NCI-H2107 treated with DMSO at 0.1 percent for 48 hours (cell line): ENCODE data around the gene PTPRM.

ENCODE experiments used
- DNase-seq: peaks from one replicate; lab custom pipeline; 2025; ENCODE audit not compliant: unreplicated experiment; lab: John Stamatoyannopoulos, UW

Gene PTPRM

DNA sequence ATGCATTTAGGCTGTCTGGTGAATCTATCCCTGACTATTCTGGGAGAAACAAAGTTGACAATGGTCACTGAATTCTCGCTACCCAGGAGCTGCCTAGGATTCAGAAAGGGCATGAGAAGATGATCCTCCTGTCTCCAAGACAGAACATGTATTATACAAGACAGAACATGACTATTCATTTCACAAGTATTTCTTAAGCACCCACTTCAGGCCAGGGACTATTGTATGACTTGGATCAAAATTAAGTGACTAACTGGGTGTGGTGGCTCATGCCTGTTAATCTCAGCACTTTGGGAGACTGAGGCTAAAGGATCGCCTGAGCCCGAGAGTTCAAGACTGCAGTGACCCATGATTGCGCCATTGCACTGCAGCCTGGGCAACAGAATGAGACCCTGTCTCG, 806.4 kb downstream of the PTPRM start:
- DNase-seq: no peak

- no peak for DNase-seq
Observed at GRCh38 chr18:8374676-8375075, 807.6 kb downstream of the PTPRM start.

DNA sequence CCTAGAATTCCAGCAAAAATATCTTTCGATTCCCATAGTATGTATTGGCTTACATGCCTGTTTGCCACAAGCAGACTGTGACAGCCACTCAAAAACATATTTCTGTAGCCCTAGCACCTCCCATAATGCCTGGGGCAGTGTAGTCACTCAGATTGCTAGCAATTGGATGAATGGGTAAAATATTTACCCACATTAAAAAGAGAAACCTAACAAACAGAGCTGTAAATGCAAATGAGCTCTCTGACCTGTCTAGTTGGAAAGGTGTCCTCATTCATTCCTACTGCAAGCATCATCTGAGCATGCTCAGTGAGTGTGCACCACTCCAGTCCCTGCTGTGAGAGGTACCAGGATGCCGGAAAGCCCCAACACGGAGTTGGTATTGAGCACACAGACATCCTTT, 808.1 kb downstream of the PTPRM start:
- DNase-seq: no peak

DNA sequence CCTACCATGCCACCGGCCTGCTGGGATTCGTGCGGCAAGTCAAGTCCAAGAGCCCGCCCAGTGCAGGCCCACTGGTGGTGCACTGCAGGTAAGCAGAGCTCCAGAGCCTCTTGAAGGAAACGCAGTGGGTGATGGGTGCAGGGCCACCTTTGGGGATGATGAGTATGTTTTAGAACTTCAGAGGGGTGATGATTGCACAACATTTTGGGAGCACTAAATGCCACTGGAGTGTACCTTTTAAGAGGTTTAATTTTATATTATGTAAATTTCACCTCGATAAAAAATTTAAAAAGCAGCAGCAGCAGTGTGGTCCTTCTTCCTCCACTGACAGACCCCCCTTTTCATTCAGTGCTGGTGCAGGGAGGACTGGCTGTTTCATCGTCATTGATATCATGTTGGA, 809.0 kb downstream of the PTPRM start:
- no peak for DNase-seq

DNA sequence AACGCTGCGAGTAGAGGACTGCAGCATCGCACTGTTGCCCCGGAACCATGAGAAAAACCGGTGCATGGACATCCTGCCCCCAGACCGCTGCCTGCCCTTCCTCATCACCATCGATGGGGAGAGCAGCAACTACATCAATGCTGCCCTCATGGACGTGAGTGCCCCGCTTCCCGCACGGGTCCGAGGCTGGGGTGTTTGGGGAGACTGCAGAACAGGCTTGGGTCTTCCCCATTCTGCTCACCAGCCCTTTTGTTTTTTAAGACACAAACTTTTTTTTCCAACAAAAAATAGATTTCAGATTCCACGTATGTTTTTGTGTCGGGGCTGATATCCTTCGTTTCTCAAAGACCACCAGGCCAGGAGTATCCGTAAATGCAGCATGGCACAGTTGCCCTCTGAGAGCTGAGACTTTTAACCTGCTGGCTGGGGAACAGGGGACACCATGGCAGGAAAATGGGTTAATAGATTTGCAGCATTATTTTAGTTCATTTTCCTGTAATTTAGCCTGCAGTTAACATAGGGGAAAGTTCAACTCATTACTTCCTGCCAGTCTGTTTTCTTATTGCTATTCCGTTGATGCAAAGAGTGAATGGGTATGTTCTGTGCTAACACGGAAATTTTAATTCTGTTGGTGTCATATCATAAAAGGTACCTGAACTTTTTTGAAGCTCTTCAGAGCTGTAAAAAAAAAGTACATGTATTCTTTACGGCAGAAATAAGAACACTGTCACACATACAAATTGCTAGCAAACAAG, 812.2 kb downstream of the PTPRM start:
- DNase-seq: no peak

GRCh38 chr18:8380006-8380405, 812.9 kb downstream of the PTPRM start:
- DNase-seq: no peak

GRCh38 chr18:8380926-8381325, 813.8 kb downstream of the PTPRM start:
- DNase-seq: no peak

DNA sequence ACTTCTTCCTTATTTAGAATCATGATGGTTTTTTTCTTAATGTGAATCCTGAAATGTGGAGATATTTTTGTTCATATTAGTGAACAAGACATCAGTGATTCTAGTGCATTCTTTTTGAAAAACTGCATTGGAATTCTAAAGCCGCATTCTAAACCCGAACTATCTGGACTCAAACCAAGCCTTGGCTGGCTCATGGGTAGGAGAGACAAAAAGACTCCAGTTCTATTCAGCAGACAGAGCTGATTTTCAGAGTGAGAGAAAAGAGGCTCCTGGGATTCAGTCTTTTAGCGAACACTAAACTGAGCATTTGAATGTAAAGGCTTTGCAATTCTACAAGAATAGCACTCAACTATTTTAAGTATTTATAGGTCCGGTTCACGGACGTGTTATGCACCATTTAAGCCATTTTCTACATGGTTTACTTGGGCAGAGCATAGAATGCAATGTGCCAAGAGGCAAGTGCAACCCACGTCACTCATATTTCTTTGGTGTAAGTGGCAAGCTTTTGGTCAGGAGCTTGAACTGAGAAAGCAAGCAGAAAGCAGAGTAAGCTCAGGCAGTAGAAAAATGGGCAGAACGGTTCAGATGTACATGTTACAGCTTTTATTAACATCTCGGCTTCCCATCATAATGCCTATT, 814.8 kb downstream of the PTPRM start:
- no peak for DNase-seq

DNA sequence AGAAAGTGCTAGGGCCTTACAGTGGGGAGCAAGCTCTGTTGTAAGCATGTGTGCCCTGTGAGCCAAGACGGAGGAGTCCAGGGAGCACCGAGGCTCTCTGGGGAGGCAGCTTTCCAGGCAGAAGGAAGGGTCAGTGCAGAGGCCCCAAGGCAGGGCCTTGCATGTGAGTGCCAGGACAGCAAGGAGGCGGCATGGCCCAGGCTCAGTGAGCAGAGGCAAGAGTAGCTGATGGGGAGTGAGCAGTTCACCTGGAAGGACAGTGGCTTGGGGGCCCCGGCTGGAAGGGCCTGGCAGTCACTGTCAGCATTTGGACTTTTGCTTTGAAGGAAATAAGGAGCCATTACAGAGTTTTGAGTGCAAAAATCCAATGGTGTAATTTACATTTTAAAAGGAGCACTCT, 818.3 kb downstream of the PTPRM start:
- DNase-seq: no peak

- no peak for DNase-seq
Observed at GRCh38 chr18:8386669-8387380, 819.7 kb downstream of the PTPRM start.

DNA sequence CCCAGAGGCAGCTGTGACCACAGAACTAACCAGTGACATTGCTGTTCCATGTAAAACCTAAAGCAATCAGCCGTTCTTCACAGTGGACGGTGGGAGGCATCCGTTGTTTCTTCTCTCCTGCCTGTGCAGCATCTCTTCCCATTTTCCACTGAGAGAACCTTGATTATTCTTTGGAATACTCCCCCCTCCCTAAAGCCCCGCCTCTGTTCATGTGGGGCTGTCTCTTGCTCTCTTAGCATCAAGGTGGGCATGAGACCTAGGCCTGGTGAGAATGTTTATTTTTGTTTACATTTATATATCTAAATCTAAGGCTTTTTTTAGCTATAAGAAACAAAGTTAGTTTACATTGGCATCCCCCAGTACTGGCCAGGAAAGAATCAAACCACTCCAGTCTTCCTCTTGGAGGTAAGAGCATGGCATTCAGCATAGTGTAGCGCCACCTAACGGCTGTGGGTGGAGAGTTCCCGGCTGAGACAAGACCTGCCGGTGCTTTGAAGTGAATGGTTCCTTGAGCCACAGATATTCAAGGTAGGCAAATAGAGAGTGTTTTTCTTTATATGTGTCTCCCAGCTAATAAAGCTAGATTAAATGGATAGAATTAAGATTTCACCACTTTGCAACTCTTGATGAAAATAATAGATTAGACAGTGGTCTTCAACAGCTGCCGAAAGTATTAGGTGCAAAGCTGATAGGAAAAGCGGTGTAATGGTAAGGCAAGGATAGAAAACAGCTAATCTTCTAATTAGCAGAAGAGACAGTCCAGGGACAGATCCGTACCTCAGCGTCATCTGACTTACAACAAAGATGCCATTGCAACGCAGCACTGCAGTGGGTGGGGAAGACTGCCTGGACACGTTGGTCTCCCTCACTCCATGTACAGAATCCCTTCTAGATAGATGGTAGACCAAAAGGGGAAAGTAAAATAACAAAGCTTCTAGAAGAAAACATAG, 822.5 kb downstream of the PTPRM start:
- DNase-seq: peak; percentile 53

- DNase-seq: no peak
Observed at GRCh38 chr18:8391068-8391467, 824.0 kb downstream of the PTPRM start.

DNA sequence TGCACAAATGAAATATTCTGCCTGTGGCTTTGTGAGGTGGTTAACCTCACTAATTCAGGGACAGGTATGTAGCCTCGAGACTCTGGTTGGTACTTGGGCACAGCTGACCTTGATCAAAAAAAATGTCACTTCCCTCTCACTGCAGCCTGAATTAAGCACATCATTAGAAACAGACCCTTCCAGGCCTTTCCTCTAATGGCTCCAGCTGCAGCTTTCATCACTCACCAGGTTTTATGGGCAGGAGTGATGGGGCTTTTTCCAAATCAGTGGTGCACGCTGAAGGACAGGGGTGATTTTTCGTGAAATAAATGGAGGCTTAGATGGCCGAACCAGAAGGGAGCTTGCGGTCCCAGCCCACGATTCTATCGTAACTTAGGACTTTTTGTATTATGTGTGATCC, 829.1 kb downstream of the PTPRM start:
- no peak for DNase-seq

DNA sequence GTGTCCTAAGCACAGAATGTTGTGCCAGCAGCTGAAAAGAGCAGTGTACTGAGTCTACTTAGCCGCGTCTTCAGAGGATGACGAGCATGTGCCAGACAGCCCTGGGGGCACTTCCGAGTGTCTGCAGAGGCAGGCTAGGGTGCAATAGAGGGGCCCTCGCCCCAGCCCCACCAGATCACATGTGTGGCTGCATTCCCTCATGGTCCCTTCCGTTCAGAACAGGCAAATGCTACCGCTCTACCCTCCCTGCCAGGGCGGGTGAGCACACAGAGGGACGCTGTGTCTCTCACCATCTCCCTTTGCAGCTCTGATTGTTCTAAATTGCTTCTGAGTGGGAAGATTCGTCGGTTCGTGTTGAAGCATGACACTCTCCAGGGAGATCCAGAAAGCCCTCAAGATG, 829.9 kb downstream of the PTPRM start:
- DNase-seq: no peak

DNA sequence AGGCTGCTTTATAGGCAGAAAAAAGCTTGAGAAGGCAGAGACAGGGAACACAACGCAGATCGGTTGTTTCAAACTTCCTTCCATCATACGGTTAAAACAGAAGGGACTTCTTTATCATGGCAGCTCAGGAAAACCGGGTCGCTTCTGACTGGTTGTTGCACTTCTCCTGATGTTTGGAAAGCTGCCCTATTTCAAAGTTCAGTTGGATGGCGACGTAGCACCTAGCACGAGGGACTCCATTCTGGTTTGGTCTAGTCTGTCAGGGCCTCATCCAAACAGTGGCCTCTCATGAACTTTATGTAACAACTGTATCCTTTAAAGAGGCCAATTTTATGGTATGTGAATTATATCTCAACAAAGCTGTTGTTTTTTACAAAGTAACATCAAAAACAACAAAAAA, 832.0 kb downstream of the PTPRM start:
- no peak for DNase-seq

DNA sequence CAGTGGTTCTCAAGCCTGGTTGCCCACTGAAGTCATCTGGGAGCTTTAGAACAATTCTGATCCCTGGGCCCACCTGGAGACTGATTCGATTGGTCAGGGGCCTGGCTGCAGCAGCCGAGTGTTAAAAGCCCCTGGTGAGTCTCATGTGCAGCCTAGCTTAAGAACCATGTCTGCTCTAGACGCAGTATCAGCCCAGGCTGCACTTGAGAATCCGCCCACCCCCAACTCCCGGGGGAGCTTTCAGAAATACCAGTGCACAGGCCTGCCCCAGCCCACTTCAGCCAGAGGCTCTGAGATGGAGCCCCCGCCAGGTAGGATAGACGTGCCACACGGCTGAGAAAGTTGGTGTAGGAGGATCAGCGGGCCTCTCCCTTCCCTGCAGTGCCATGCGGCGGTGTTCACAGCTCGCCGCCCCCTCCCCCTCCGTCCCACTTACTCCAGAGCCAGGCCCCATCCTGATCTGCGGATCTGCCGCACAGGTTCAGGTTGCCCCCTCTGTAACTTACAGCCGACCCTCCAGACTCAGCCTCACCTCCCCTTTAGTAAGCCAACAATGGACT, 833.2 kb downstream of the PTPRM start:
- no peak for DNase-seq

GRCh38 chr18:8400825-8401224, 833.7 kb downstream of the PTPRM start:
- no peak for DNase-seq

DNA sequence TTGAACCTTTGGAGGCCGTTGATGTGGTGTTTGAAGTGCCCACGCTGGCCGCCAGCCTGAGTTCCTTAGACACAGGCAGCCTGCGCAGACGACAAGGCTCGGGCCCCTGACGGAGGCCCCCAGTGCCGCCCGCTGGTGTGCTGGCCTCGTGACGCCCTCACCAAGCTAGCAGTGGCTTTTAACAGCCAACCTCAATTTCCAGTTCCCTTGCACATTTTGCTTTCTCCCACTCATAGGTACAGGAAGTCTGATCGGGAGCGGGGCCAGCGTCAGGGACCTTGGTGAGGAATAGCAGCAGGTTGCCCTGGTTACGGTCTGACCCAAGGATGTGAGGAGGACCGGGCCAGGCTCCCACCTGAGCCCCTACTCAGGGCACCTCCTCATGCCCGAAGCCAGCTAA, 834.5 kb downstream of the PTPRM start:
- DNase-seq: no peak

GRCh38 chr18:8402237-8402636, 835.1 kb downstream of the PTPRM start:
- no peak for DNase-seq

DNA sequence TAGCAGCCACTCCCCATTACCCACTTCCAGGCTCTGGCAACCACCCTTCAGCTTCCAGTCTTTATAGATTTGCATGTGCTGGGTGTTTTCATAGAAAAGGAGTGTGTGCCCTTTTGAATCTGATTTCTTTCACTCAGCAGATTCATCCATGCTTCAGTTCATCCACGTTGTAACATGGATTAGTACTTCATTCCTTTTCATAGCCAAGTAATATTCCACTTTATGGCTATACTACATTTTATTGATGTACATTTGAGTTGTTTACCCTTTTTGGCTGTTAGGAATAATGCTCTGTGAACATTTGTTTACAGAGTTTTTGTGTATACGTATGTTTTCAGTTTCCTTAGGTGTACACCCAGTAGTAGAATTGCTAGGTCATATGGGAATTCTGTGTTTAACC, 836.6 kb downstream of the PTPRM start:
- no peak for DNase-seq
